HCT116 (cell line): ENCODE measurements around the gene ZBTB7C. TPM values are rescaled to one million over a fixed set of nuclear protein-coding genes. Genes with fewer than 3 reads are reported as not detected.

ENCODE experiments used
- ATAC-seq: fragments of 200-7000 bp; cut with Tn5 transposase; 2 replicates; pipeline ENCODE4 v1.9.1; 2020; ENCODE audit warnings: mild to moderate bottlenecking, moderate library complexity
- BruUV-seq: library from RNA; stranded (reverse); fragments of 400-500 nt; replicated peaks from 2 replicates; lab custom pipeline; 2021; lab: Mats Ljungman, UMichigan
- CTCF ChIA-PET: fragments of 300-600 bp; sonication (Branson Sonifier 250); formaldehyde crosslinking; loops from one replicate; lab custom pipeline; 2021; ENCODE audit warnings: antibody characterized with exemption; lab: Charles Lee
- POLR2A ChIA-PET: fragments of 300-600, 350-600 bp; sonication (Branson Sonifier 250); formaldehyde crosslinking; loops from one replicate; lab custom pipeline; 2021; ENCODE audit warnings: antibody characterized with exemption; lab: Charles Lee
- RAD21 ChIA-PET, 2 experiments: fragments of 300-600 bp; sonication (Branson Sonifier 250); formaldehyde crosslinking; loops; one replicate each; lab custom pipeline; 2023; ENCODE audit warnings: low total read pairs in 2 of 2; ENCODE audit not compliant: uncharacterized antibody in 2 of 2, unreplicated experiment in 2 of 2, low non-redundant PET in 1 of 2; lab: Charles Lee
- DNase-seq: peaks from one replicate; pipeline ENCODE4 v3.0.0-alpha.2; 2010; ENCODE audit warnings: low read depth, low spot score
- H2AFZ ChIP-seq: fragments of 200-600 bp; shearing (Covaris generic), sonication (generic); 2 replicates; pipeline ENCODE4 v1.6.1; 2017; ENCODE audit warnings: low read depth, mixed run types, mixed read lengths, antibody characterized with exemption, low read length; ENCODE audit not compliant: poor library complexity, severe bottlenecking
- H3K27ac ChIP-seq: 2 replicates; pipeline ENCODE4 v1.5.1; 2012; ENCODE audit warnings: low read depth, low read length
- H3K27me3 ChIP-seq: fragments of 200-600 bp; sonication (generic); 2 replicates; pipeline ENCODE4 v1.6.1; 2016; ENCODE audit warnings: mixed run types, low read length, mixed read lengths; ENCODE audit not compliant: insufficient read depth
- H3K36me3 ChIP-seq, 2 experiments: fragments of 200-500 bp in 1 of 2; fragments of 200-600 bp in 1 of 2; sonication (Bioruptor generic) in 1 of 2; sonication (generic) in 1 of 2; 2 replicates each; pipeline versions ENCODE4 v1.5.1 to v1.6.1; 2014 to 2016; ENCODE audit warnings: low read length in 2 of 2, inconsistent platforms in 1 of 2, mixed read lengths in 1 of 2, mixed run types in 1 of 2; ENCODE audit not compliant: insufficient read depth in 2 of 2, control insufficient read depth in 1 of 2
- H3K4me1 ChIP-seq, 2 experiments: fragments of 200-600 bp in 1 of 2; sonication (generic) in 1 of 2; 2 replicates each; pipeline versions ENCODE4 v1.5.1 to v1.6.1; 2012 to 2017; ENCODE audit warnings: low read length in 2 of 2, inconsistent platforms in 1 of 2, mild to moderate bottlenecking in 1 of 2, mixed read lengths in 1 of 2, mixed run types in 1 of 2, moderate library complexity in 1 of 2; ENCODE audit not compliant: insufficient read depth in 2 of 2, control insufficient read depth in 1 of 2
- H3K4me2 ChIP-seq: fragments of 200-600 bp; sonication (generic); 2 replicates; pipeline ENCODE4 v1.6.1; 2017; ENCODE audit warnings: mixed run types, low read length, mixed read lengths
- H3K4me3 ChIP-seq, 2 experiments: fragments of 200-600 bp in 1 of 2; sonication (generic) in 1 of 2; replicated peaks in 1 of 2; 2 replicates each; pipeline ENCODE4 v1.5.1; 2011 to 2016; ENCODE audit warnings: low read length in 2 of 2, control low read depth in 1 of 2, low read depth in 1 of 2, mild to moderate bottlenecking in 1 of 2, mixed read lengths in 1 of 2, mixed run types in 1 of 2
- H3K79me2 ChIP-seq: fragments of 200-600 bp; sonication (generic); 2 replicates; pipeline ENCODE4 v1.6.1; 2017; ENCODE audit warnings: mild to moderate bottlenecking, mixed run types, low read length, moderate library complexity, mixed read lengths; ENCODE audit not compliant: insufficient read depth
- H3K9ac ChIP-seq: fragments of 200-600 bp; sonication (generic); 2 replicates; pipeline ENCODE4 v1.6.1; 2016; ENCODE audit warnings: low read length, mixed read lengths
- H3K9me2 ChIP-seq: fragments of 200-600 bp; sonication (generic), shearing (Covaris generic); 2 replicates; pipeline ENCODE4 v1.6.1; 2017; ENCODE audit warnings: mixed run types, mild to moderate bottlenecking, moderate library complexity; ENCODE audit not compliant: insufficient read depth
- H3K9me3 ChIP-seq, 2 experiments: fragments of 200-500 bp in 1 of 2; fragments of 200-600 bp in 1 of 2; sonication (Bioruptor generic) in 1 of 2; sonication (generic) in 1 of 2; 2 replicates each; pipeline ENCODE4 v1.6.1; 2014 to 2017; ENCODE audit warnings: low read length in 2 of 2, mixed read lengths in 2 of 2, inconsistent platforms in 1 of 2, low read depth in 1 of 2, mild to moderate bottlenecking in 1 of 2, mixed run types in 1 of 2, moderate library complexity in 1 of 2; ENCODE audit not compliant: control insufficient read depth in 1 of 2, insufficient read depth in 1 of 2
- H4K20me1 ChIP-seq: fragments of 200-600 bp; sonication (generic), shearing (Covaris generic); 2 replicates; pipeline ENCODE4 v1.6.1; 2017; ENCODE audit warnings: mixed run types, mild to moderate bottlenecking, moderate library complexity; ENCODE audit not compliant: insufficient read depth
- CBX3 ChIP-seq: IDR thresholded peaks from 2 replicates; pipeline ENCODE4 v1.6.1; 2012; ENCODE audit warnings: low read depth
- EGR1 ChIP-seq: IDR thresholded peaks from 2 replicates; pipeline ENCODE4 v1.6.1; 2012; ENCODE audit warnings: low read depth
- ELF1 ChIP-seq: IDR thresholded peaks from 2 replicates; pipeline ENCODE4 v1.6.1; 2012; ENCODE audit warnings: low read depth, borderline replicate concordance
- EZH2phosphoT487 ChIP-seq: fragments of 200-600 bp; IDR thresholded peaks from 2 replicates; pipeline ENCODE4 v1.6.1; 2018; ENCODE audit warnings: antibody characterized with exemption, borderline replicate concordance
- FOSL1 ChIP-seq: IDR thresholded peaks from 2 replicates; pipeline ENCODE4 v1.6.1; 2012; ENCODE audit warnings: low read depth
- POLR2A ChIP-seq: IDR thresholded peaks from 2 replicates; pipeline ENCODE4 v1.7.0; 2011; ENCODE audit warnings: borderline replicate concordance; ENCODE audit not compliant: insufficient read depth, insufficient read length; ENCODE audit errors: extremely low read depth
- POLR2AphosphoS5 ChIP-seq: IDR thresholded peaks from 2 replicates; pipeline ENCODE4 v1.6.1; 2011; ENCODE audit warnings: mild to moderate bottlenecking, low read depth, low read length, moderate library complexity
- SRF ChIP-seq: IDR thresholded peaks from 2 replicates; pipeline ENCODE4 v1.6.1; 2012; ENCODE audit warnings: low read depth
- TCF7L2 ChIP-seq: IDR thresholded peaks from 2 replicates; pipeline ENCODE4 v1.7.0; 2011; ENCODE audit warnings: borderline replicate concordance, inconsistent platforms; ENCODE audit not compliant: insufficient read depth, insufficient read length; ENCODE audit errors: extremely low read depth
- ZFX ChIP-seq: fragments of 450-650 bp; IDR thresholded peaks from 2 replicates; pipeline ENCODE4 v1.6.1; 2017
- intact Hi-C: fragments of 100-400 bp; cut with micrococcal nuclease; formaldehyde crosslinking; loops from 2 replicates; pipeline ENCODE4 v1.10.0; 2022
- total RNA-seq: library from RNA; stranded (reverse); gene quantifications from one replicate; pipeline ENCODE4 v1.2.1, GENCODE V29; 2021; ENCODE audit not compliant: unreplicated experiment
- TF ChIP-seq, protein P1 (sequence below): IDR thresholded peaks from 2 replicates; pipeline ENCODE4 v1.6.1; 2012
- TF ChIP-seq, protein P2 (sequence below): IDR thresholded peaks from 2 replicates; pipeline ENCODE4 v1.6.1; 2012; ENCODE audit warnings: low read depth
- TF ChIP-seq, protein P3 (sequence below), 3 experiments: fragments of 200-600 bp in 1 of 3; sonication (generic) in 1 of 3; IDR thresholded peaks in 2 of 3; conservative IDR thresholded peaks in 1 of 3; 2 replicates each; pipeline ENCODE4 v1.5.1; 2012 to 2017; ENCODE audit warnings: low read depth in 2 of 3, low read length in 2 of 3, antibody characterized with exemption in 1 of 3, borderline replicate concordance in 1 of 3, control low read depth in 1 of 3, mild to moderate bottlenecking in 1 of 3, mixed read lengths in 1 of 3, mixed run types in 1 of 3, moderate library complexity in 1 of 3; ENCODE audit not compliant: insufficient read depth in 1 of 3

The ZBTB7C gene
- total RNA-seq, 1 experiment from 2014 or later: 0.37 TPM

DNA sequence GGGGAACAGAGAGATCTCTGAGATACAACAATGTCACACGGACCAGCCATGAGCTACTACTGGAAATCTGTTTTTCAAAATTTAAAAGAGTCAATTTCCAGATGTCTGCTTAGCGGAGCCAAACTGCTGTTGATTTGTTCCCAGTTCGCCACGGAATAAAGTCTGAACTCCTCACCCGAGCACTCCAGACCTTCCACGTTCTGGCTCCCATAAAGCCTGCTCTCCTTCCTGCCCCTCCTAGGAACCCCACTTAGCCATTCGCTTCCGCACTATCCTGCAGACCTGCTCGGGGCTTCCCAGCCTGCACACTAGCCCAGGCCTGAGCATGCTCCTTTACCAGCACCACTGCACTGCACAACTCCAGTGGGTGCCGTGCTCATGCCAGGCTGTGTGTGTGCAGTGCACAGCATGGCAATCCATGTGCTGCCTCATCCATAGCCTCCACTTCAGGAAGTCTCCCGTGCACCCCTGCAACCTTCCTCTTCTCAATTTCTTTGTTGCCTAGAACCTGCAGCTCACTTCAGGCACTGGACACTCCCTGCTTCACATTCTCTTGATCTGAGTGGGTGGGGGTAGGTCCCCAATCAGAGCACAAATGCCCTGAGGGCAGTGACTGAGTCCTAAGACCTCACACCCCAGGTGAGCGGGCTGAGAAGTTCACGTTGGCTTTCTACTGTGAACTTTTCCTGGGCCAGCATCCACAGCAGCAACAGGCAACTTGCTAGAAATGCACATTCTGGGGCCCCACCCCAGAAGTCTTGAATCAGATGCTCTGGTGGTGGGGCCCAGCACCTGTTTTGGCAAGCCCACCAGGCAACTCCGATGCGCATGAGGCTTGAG, 53.7 kb downstream of the ZBTB7C start:
- DNase-seq (no peak), ATAC-seq (no peak)
- no peaks in the 10 kb centered on the region for H4K20me1 ChIP-seq
- H3K4me1 ChIP-seq: no peaks in the 10 kb centered on the region
- ChIA-PET POLR2A (interaction anchor here (0.6 kb wide), 1 partner anchor 195 kb away, joined by 3 read pairs; no protein-coding TSS in a partner anchor), CTCF (no interaction called here), RAD21 (no interaction called here)
- no peak overlapping the region for H3K27ac ChIP-seq
- H3K4me3 ChIP-seq: no peak overlapping the region
- TF ChIP-seq POLR2A (no peak), FOSL1 (no peak), EGR1 (no peak), TCF7L2 (no peak), ELF1 (no peak), CBX3 (no peak), POLR2AphosphoS5 (no peak), EZH2phosphoT487 (no peak), SRF (no peak), ZFX (no peak)
- TF ChIP-seq, protein P1, sequence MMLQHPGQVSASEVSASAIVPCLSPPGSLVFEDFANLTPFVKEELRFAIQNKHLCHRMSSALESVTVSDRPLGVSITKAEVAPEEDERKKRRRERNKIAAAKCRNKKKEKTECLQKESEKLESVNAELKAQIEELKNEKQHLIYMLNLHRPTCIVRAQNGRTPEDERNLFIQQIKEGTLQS: no peak
- TF ChIP-seq, protein P2, sequence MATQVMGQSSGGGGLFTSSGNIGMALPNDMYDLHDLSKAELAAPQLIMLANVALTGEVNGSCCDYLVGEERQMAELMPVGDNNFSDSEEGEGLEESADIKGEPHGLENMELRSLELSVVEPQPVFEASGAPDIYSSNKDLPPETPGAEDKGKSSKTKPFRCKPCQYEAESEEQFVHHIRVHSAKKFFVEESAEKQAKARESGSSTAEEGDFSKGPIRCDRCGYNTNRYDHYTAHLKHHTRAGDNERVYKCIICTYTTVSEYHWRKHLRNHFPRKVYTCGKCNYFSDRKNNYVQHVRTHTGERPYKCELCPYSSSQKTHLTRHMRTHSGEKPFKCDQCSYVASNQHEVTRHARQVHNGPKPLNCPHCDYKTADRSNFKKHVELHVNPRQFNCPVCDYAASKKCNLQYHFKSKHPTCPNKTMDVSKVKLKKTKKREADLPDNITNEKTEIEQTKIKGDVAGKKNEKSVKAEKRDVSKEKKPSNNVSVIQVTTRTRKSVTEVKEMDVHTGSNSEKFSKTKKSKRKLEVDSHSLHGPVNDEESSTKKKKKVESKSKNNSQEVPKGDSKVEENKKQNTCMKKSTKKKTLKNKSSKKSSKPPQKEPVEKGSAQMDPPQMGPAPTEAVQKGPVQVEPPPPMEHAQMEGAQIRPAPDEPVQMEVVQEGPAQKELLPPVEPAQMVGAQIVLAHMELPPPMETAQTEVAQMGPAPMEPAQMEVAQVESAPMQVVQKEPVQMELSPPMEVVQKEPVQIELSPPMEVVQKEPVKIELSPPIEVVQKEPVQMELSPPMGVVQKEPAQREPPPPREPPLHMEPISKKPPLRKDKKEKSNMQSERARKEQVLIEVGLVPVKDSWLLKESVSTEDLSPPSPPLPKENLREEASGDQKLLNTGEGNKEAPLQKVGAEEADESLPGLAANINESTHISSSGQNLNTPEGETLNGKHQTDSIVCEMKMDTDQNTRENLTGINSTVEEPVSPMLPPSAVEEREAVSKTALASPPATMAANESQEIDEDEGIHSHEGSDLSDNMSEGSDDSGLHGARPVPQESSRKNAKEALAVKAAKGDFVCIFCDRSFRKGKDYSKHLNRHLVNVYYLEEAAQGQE: no peak
- TF ChIP-seq, protein P3, sequence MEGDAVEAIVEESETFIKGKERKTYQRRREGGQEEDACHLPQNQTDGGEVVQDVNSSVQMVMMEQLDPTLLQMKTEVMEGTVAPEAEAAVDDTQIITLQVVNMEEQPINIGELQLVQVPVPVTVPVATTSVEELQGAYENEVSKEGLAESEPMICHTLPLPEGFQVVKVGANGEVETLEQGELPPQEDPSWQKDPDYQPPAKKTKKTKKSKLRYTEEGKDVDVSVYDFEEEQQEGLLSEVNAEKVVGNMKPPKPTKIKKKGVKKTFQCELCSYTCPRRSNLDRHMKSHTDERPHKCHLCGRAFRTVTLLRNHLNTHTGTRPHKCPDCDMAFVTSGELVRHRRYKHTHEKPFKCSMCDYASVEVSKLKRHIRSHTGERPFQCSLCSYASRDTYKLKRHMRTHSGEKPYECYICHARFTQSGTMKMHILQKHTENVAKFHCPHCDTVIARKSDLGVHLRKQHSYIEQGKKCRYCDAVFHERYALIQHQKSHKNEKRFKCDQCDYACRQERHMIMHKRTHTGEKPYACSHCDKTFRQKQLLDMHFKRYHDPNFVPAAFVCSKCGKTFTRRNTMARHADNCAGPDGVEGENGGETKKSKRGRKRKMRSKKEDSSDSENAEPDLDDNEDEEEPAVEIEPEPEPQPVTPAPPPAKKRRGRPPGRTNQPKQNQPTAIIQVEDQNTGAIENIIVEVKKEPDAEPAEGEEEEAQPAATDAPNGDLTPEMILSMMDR (IDR thresholded peaks at IDR 0.05 in 2 of 3, conservative IDR thresholded peaks at IDR 0.05 in 1 of 3; ENCODE audit: borderline replicate concordance in 1 of 3, insufficient read depth in 1 of 3, low read depth in 2 of 3, low read length in 2 of 3): no peak
- no peaks in the 10 kb centered on the region for H3K9me2 ChIP-seq
- BruUV-seq: no TSS peak
- no peak overlapping the region for H3K4me2 ChIP-seq
- H3K36me3 ChIP-seq: no peaks in the 10 kb centered on the region
- no peaks in the 10 kb centered on the region for H3K79me2 ChIP-seq
- no peaks in the 10 kb centered on the region for H3K27me3 ChIP-seq
- H3K9me3 ChIP-seq: no peaks in the 10 kb centered on the region
- H3K9ac ChIP-seq: no peak overlapping the region
- no peak overlapping the region for H2AFZ ChIP-seq
- intact Hi-C loops: no loop called here
